Heart left ventricle (tissue), 13 donors: ENCODE measurements around the gene ANKH.

Experiments used
- POLR2A ChIP-seq, 2 donors: fragments of 450-650 bp; IDR thresholded peaks; one replicate each; pipeline ENCODE4 v1.6.1; 2017; ENCODE audit warnings: antibody characterized with exemption in 2 of 2, mild to moderate bottlenecking in 2 of 2, moderate library complexity in 2 of 2
- TF ChIP-seq, protein P1 (sequence below), 12 donors: fragments of 200-600 bp; sonication (generic) in 4 of 12; IDR thresholded peaks; one replicate each; pipeline versions ENCODE4 v1.5.0 to v1.8.0; 2018 to 2022; ENCODE audit warnings: antibody characterized with exemption in 12 of 12, mild to moderate bottlenecking in 5 of 12
- donor health status: ischemic (EF 13 %, LVEDD 7.1; RV severe dilation, severe dysfunction).
- donor health status: DM: no; HTN: yes; CAD: no.
- donor health status: DM: no; HTN: no; CAD: no.
- donor health status: ischemic (EF 25% LVEDD 6.9; RV normal size, moderate dysfunction).
- donor health status: ischemic (EF 25% LVEDD 5.7; RV mildly dilated, moderate dysfunction).
- donor health status: ischemic (EF 35%, LVEDD 5.7; RV mildly dilated, moderate dysfunction).
- donor health status: nonischemic (EF 11% LVEDD 7.7; RV severe dilation, severe dysfunction).
- donor health status: DM: yes; HTN: yes; CAD: no.
- donor health status: PGD.
- donor health status: ischemic (EF 29% LVEDD 5.4; RV normal size, mild dysfunction).
- donor health status: nonischemic (EF 23%, LVEDD 6.1; RV moderate dilation, normal function).

DNA sequence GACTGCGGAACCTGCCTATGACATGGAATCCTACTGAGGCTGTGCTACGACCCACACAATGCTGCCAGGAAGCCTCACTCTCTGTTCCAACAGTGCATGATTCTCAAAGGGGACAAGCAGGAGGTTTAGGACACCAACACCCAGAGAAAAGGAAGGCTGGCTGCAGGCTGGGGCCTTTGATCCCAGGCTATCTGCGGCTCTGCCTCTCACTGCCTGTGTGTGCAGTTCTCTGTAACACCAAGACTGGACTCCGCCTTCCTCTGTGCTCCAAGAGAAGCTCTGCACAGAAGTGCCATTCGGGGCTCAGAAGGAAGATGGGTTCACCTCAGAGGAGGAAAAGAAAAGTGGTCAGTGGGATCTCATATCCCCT is 20.5 kb downstream of the ANKH start:
- TF ChIP-seq, protein P1, sequence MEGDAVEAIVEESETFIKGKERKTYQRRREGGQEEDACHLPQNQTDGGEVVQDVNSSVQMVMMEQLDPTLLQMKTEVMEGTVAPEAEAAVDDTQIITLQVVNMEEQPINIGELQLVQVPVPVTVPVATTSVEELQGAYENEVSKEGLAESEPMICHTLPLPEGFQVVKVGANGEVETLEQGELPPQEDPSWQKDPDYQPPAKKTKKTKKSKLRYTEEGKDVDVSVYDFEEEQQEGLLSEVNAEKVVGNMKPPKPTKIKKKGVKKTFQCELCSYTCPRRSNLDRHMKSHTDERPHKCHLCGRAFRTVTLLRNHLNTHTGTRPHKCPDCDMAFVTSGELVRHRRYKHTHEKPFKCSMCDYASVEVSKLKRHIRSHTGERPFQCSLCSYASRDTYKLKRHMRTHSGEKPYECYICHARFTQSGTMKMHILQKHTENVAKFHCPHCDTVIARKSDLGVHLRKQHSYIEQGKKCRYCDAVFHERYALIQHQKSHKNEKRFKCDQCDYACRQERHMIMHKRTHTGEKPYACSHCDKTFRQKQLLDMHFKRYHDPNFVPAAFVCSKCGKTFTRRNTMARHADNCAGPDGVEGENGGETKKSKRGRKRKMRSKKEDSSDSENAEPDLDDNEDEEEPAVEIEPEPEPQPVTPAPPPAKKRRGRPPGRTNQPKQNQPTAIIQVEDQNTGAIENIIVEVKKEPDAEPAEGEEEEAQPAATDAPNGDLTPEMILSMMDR (IDR thresholded peaks at IDR 0.05) = no peak
- no peak for TF ChIP-seq POLR2A (IDR thresholded peaks at IDR 0.05)
